HepG2 (cell line): Measurements from ENCODE around the gene TRPC4AP. TPM values are rescaled to one million over a fixed set of nuclear protein-coding genes. Genes with fewer than 3 reads are reported as not detected.

Experiments used
- RORA ChIP-seq: sonication (generic); formaldehyde crosslinking; IDR thresholded peaks from 2 replicates; pipeline ENCODE4 v1.5.0; 2020; ENCODE audit warnings: mild to moderate bottlenecking, missing genetic modification reagents, moderate library complexity
- ZNF274 ChIP-seq: sonication (generic); formaldehyde crosslinking; IDR thresholded peaks from 2 replicates; pipeline ENCODE4 v1.5.1; 2020; ENCODE audit warnings: mild to moderate bottlenecking, missing genetic modification reagents
- ZNF569 ChIP-seq: sonication (generic); formaldehyde crosslinking; IDR thresholded peaks from 2 replicates; pipeline ENCODE4 v1.5.0; 2020; ENCODE audit warnings: mild to moderate bottlenecking, missing genetic modification reagents, moderate library complexity, borderline replicate concordance
- polyA plus RNA-seq, 8 experiments: library from polyadenylated mRNA; depleted of rRNA in 3 of 8; stranded (reverse) in 7 of 8; unstranded in 1 of 8; fragments of >200 nt; fragmentation: Illumina TruSeq in 4 of 8; extraction: Trizol in 4 of 8; gene quantifications; 2 replicates each; pipeline versions ENCODE4 v1.2.1 to v1.2.3, GENCODE V29; 2011 to 2016; ENCODE audit warnings: low read depth in 4 of 8, missing spikeins in 1 of 8, mixed read lengths in 1 of 8; ENCODE audit not compliant: insufficient read depth in 1 of 8
- total RNA-seq, 5 experiments: library from RNA; depleted of rRNA; stranded (reverse); fragments of >200 nt; fragmentation: Illumina TruSeq; extraction: Trizol; gene quantifications; 2 replicates each; pipeline ENCODE4 v1.2.3, GENCODE V29; 2016; ENCODE audit warnings: low read depth in 1 of 5
- TF ChIP-seq, protein P1 (sequence below), 2 experiments: fragments of 450-650 bp in 1 of 2; sonication (generic) in 1 of 2; formaldehyde crosslinking in 1 of 2; IDR thresholded peaks; 2 replicates each; pipeline versions ENCODE4 v1.6.1 to v1.8.0; 2016 to 2022; ENCODE audit warnings: antibody characterized with exemption in 1 of 2, mild to moderate bottlenecking in 1 of 2, missing genetic modification reagents in 1 of 2

Gene TRPC4AP
- total and polyA plus RNA-seq, 2 of the 13 experiments (the other 11 are each of a cell fraction or from before 2014, with no cell fraction given): 136 to 137 TPM

DNA sequence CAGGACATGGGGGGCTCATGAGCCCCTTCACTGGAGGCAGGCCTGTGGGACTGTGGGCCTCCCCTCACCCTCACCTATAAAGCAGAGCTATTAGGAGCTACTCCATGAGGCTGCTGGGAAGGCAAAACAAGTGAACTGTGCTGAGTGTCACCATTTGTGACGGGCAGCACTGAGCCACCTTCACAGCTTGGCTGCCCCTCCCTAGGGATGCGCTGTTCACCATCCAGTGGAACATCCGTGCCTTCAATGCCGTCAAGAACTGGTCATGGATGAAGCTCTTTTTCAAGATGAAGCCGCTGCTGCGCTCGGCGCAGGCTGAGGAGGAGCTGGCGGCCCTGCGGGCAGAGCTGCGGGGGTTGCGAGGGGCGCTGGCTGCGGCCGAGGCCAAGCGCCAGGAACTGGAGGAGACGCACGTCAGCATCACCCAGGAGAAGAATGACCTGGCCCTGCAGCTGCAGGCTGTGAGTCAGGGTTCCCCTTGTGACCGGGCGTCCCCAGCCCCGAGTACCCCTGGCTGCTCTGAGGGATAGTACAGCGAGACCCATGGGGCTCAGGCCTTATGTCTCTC, 98.6 kb downstream of the TRPC4AP start (continued):
- TF ChIP-seq, protein P1, sequence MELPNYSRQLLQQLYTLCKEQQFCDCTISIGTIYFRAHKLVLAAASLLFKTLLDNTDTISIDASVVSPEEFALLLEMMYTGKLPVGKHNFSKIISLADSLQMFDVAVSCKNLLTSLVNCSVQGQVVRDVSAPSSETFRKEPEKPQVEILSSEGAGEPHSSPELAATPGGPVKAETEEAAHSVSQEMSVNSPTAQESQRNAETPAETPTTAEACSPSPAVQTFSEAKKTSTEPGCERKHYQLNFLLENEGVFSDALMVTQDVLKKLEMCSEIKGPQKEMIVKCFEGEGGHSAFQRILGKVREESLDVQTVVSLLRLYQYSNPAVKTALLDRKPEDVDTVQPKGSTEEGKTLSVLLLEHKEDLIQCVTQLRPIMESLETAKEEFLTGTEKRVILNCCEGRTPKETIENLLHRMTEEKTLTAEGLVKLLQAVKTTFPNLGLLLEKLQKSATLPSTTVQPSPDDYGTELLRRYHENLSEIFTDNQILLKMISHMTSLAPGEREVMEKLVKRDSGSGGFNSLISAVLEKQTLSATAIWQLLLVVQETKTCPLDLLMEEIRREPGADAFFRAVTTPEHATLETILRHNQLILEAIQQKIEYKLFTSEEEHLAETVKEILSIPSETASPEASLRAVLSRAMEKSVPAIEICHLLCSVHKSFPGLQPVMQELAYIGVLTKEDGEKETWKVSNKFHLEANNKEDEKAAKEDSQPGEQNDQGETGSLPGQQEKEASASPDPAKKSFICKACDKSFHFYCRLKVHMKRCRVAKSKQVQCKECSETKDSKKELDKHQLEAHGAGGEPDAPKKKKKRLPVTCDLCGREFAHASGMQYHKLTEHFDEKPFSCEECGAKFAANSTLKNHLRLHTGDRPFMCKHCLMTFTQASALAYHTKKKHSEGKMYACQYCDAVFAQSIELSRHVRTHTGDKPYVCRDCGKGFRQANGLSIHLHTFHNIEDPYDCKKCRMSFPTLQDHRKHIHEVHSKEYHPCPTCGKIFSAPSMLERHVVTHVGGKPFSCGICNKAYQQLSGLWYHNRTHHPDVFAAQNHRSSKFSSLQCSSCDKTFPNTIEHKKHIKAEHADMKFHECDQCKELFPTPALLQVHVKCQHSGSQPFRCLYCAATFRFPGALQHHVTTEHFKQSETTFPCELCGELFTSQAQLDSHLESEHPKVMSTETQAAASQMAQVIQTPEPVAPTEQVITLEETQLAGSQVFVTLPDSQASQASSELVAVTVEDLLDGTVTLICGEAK (IDR thresholded peaks at IDR 0.05): no peak
- TF ChIP-seq, protein P1 (CRISPR knock-in tag; IDR thresholded peaks at IDR 0.05): peak; percentile 59; the same call in 1 of the 2 replicates
- TF ChIP-seq ZNF274 (peak; percentile 56; the same call in 1 of the 2 replicates), RORA (CRISPR knock-in tag) (no peak), ZNF569 (CRISPR knock-in tag) (0 out of 2 replicates have a peak, but pooled peaks have one; percentile 42)
- TF ChIP-seq, all 625 proteins: peak for 10
